WTC11 (cell line): ENCODE data around the gene NFATC2. TPM values are rescaled to one million over a fixed set of nuclear protein-coding genes. Genes with fewer than 3 reads are reported as not detected.

Source experiments
- ATAC-seq: fragments of 200-7000 bp; cut with Tn5 transposase; 2 replicates; pipeline ENCODE4 v1.10.0; 2021; ENCODE audit warnings: mild to moderate bottlenecking, moderate library complexity
- CTCF ChIA-PET: fragments of 300-600 bp; sonication (Branson Sonifier 250); formaldehyde crosslinking; loops from one replicate; lab custom pipeline; 2021; ENCODE audit warnings: antibody characterized with exemption; lab: Charles Lee
- POLR2A ChIA-PET: fragments of 350-600 bp; sonication (Branson Sonifier 250); formaldehyde crosslinking; loops from one replicate; lab custom pipeline; 2021; ENCODE audit warnings: antibody characterized with exemption; lab: Charles Lee
- DNase-seq: peaks from one replicate; pipeline ENCODE4 v3.0.0; 2021; ENCODE audit warnings: low spot score
- H3K27ac Mint-ChIP-seq: 2 replicates; pipeline ENCODE4 v1.8.0; 2021; ENCODE audit warnings: mixed read lengths
- H3K27me3 Mint-ChIP-seq: 2 replicates; pipeline ENCODE4 v1.8.0; 2021; ENCODE audit warnings: low read depth, mild to moderate bottlenecking, moderate library complexity, mixed read lengths
- H3K36me3 Mint-ChIP-seq: 2 replicates; pipeline ENCODE4 v1.8.0; 2021; ENCODE audit warnings: mixed read lengths
- H3K4me1 Mint-ChIP-seq: 2 replicates; pipeline ENCODE4 v1.8.0; 2022; ENCODE audit warnings: mixed read lengths
- H3K4me3 Mint-ChIP-seq: 2 replicates; pipeline ENCODE4 v1.8.0; 2021; ENCODE audit warnings: mild to moderate bottlenecking, moderate library complexity, mixed read lengths
- H3K9me3 Mint-ChIP-seq: 2 replicates; pipeline ENCODE4 v1.8.0; 2021; ENCODE audit warnings: mixed read lengths
- ATF6 ChIP-seq: sonication (generic); formaldehyde crosslinking; IDR thresholded peaks from 2 replicates; pipeline ENCODE4 v1.8.1; 2023; ENCODE audit warnings: mild to moderate bottlenecking, missing genetic modification reagents
- E2F1 ChIP-seq: sonication (generic); formaldehyde crosslinking; IDR thresholded peaks from 2 replicates; pipeline ENCODE4 v1.8.0; 2022; ENCODE audit warnings: mild to moderate bottlenecking, missing genetic modification reagents
- FOXJ3 ChIP-seq: sonication (generic); formaldehyde crosslinking; IDR thresholded peaks from 2 replicates; pipeline ENCODE4 v1.9.0; 2021; ENCODE audit warnings: missing genetic modification reagents, mild to moderate bottlenecking, borderline replicate concordance
- FOXP1 ChIP-seq: sonication (generic); formaldehyde crosslinking; IDR thresholded peaks from 2 replicates; pipeline ENCODE4 v1.8.0; 2022; ENCODE audit warnings: missing genetic modification reagents, mild to moderate bottlenecking, moderate library complexity, borderline replicate concordance
- HMGXB4 ChIP-seq: sonication (generic); formaldehyde crosslinking; IDR thresholded peaks from 2 replicates; pipeline ENCODE4 v1.8.1; 2023; ENCODE audit warnings: mild to moderate bottlenecking, moderate library complexity, missing genetic modification reagents
- JAZF1 ChIP-seq: fragments of 250-450 bp; sonication (Bioruptor Pico); IDR thresholded peaks from 2 replicates; pipeline ENCODE4 v1.9.0; 2021; ENCODE audit warnings: moderate library complexity, mild to moderate bottlenecking, inconsistent platforms
- KAT7 ChIP-seq: sonication (generic); formaldehyde crosslinking; IDR thresholded peaks from 2 replicates; pipeline ENCODE4 v1.8.1; 2023; ENCODE audit warnings: missing genetic modification reagents, mild to moderate bottlenecking, borderline replicate concordance
- NR1H2 ChIP-seq: sonication (generic); formaldehyde crosslinking; IDR thresholded peaks from 2 replicates; pipeline ENCODE4 v1.9.0; 2021; ENCODE audit warnings: mild to moderate bottlenecking, moderate library complexity, missing genetic modification reagents
- STAT6 ChIP-seq: sonication (generic); formaldehyde crosslinking; conservative IDR thresholded peaks from 2 replicates; pipeline ENCODE4 v1.8.1; 2023; ENCODE audit warnings: mild to moderate bottlenecking, low read depth, missing genetic modification reagents, moderate library complexity
- ZNF219 ChIP-seq: sonication (generic); formaldehyde crosslinking; IDR thresholded peaks from 2 replicates; pipeline ENCODE4 v1.8.0; 2023; ENCODE audit warnings: missing genetic modification reagents, mild to moderate bottlenecking, borderline replicate concordance
- ZNF263 ChIP-seq: sonication (generic); formaldehyde crosslinking; IDR thresholded peaks from 2 replicates; pipeline ENCODE4 v1.8.1; 2022; ENCODE audit warnings: low read depth, mild to moderate bottlenecking, moderate library complexity, missing genetic modification reagents
- ZNF396 ChIP-seq: fragments of 250-450 bp; sonication (Bioruptor Pico); IDR thresholded peaks from 2 replicates; pipeline ENCODE4 v1.8.0; 2021; ENCODE audit warnings: mild to moderate bottlenecking, moderate library complexity, borderline replicate concordance
- total RNA-seq: library from RNA; stranded (reverse); gene quantifications from 3 replicates; pipeline ENCODE4 v1.2.3, GENCODE V29; 2021

NFATC2 gene
- total RNA-seq, 1 experiment from 2014 or later: 1.7 TPM

GRCh38 chr20:51403466-51404220, 138.9 kb downstream of the NFATC2 start (continued):
- TF ChIP-seq STAT6 (no peak), ZNF219 (CRISPR knock-in tag) (no peak), HMGXB4 (CRISPR knock-in tag) (no peak), NR1H2 (CRISPR knock-in tag) (no peak), ATF6 (CRISPR knock-in tag) (no peak), KAT7 (CRISPR knock-in tag) (no peak), E2F1 (CRISPR knock-in tag) (no peak)

GRCh38 chr20:51402201-51402600, 140.3 kb downstream of the NFATC2 start:
- Mint-ChIP-seq H3K4me3 (no peak overlapping the region), H3K27ac (no peak overlapping the region), H3K36me3 (no peaks in the 10 kb centered on the region), H3K4me1 (peaks cover 14% of the 10 kb centered on the region), H3K9me3 (no peaks in the 10 kb centered on the region), H3K27me3 (no peaks in the 10 kb centered on the region)
- POLR2A ChIA-PET: no interaction called here
- CTCF ChIA-PET: no interaction called here
- TF ChIP-seq FOXJ3 (no peak), FOXP1 (no peak)
- no peak for DNase-seq
- ATAC-seq: no peak

GRCh38 chr20:51401496-51401895, 141.0 kb downstream of the NFATC2 start:
- Mint-ChIP-seq H3K27me3 (no peaks in the 10 kb centered on the region), H3K4me3 (no peak overlapping the region), H3K36me3 (no peaks in the 10 kb centered on the region), H3K27ac (no peak overlapping the region)
- DNase-seq: no peak
- TF ChIP-seq ZNF396 (no peak), ZNF263 (CRISPR knock-in tag) (no peak), JAZF1 (CRISPR knock-in tag) (no peak)
- TF ChIP-seq, all 79 proteins: peak for 0
- peaks cover 20% of the 10 kb centered on the region for H3K4me1 Mint-ChIP-seq
- no peaks in the 10 kb centered on the region for H3K9me3 Mint-ChIP-seq
- CTCF ChIA-PET: no interaction called here
- no peak for ATAC-seq
- POLR2A ChIA-PET: no interaction called here
